Trophoblast cell (in vitro differentiated cells and primary cell): ENCODE measurements around the gene HEATR1.

Experiments used
- DNase-seq, 2 donors: peaks; one replicate each; pipeline ENCODE4 v3.0.0-alpha.2; 2016
- H2AFZ ChIP-seq: 2 replicates; pipeline ENCODE4 v1.6.1; 2013; ENCODE audit warnings: low read length, moderate library complexity, mild to moderate bottlenecking; ENCODE audit not compliant: insufficient read depth, poor library complexity
- H2AK5ac ChIP-seq: 2 replicates; pipeline ENCODE4 v1.6.1; 2013; ENCODE audit warnings: mild to moderate bottlenecking, low read length
- H2BK120ac ChIP-seq: 2 replicates; pipeline ENCODE4 v1.6.1; 2013; ENCODE audit warnings: low read length, mild to moderate bottlenecking, moderate library complexity; ENCODE audit not compliant: insufficient read depth, poor library complexity
- H2BK12ac ChIP-seq: 2 replicates; pipeline ENCODE4 v1.6.1; 2013; ENCODE audit warnings: mild to moderate bottlenecking, low read length, moderate library complexity
- H2BK5ac ChIP-seq: 2 replicates; pipeline ENCODE4 v1.6.1; 2013; ENCODE audit warnings: low read length, low read depth, moderate library complexity, mild to moderate bottlenecking; ENCODE audit not compliant: poor library complexity
- H3K14ac ChIP-seq: 2 replicates; pipeline ENCODE4 v1.6.1; 2013; ENCODE audit warnings: mild to moderate bottlenecking, low read length
- H3K18ac ChIP-seq: 2 replicates; pipeline ENCODE4 v1.6.1; 2013; ENCODE audit warnings: mild to moderate bottlenecking, low read length
- H3K23ac ChIP-seq: 2 replicates; pipeline ENCODE4 v1.6.1; 2013; ENCODE audit warnings: low read length
- H3K27ac ChIP-seq: 2 replicates; pipeline ENCODE4 v1.5.1; 2013; ENCODE audit warnings: low read depth, mild to moderate bottlenecking, inconsistent platforms, low read length, moderate library complexity
- H3K27me3 ChIP-seq: 2 replicates; pipeline ENCODE4 v1.6.1; 2013; ENCODE audit warnings: inconsistent platforms, mild to moderate bottlenecking, low read length, moderate library complexity; ENCODE audit not compliant: insufficient read depth
- H3K36me3 ChIP-seq, 2 experiments: 1 replicate in 1 of 2; 2 replicates in 1 of 2; pipeline ENCODE4 v1.6.1; 2013; ENCODE audit warnings: low read length in 2 of 2, mild to moderate bottlenecking in 2 of 2, moderate library complexity in 1 of 2; ENCODE audit not compliant: insufficient read depth in 2 of 2, control insufficient read depth in 1 of 2
- H3K4ac ChIP-seq: 2 replicates; pipeline ENCODE4 v1.6.1; 2013; ENCODE audit warnings: low read depth, mild to moderate bottlenecking, low read length, moderate library complexity
- H3K4me1 ChIP-seq, 2 experiments: 1 replicate in 1 of 2; 2 replicates in 1 of 2; pipeline ENCODE4 v1.6.1; 2013; ENCODE audit warnings: low read length in 2 of 2, mild to moderate bottlenecking in 2 of 2, moderate library complexity in 1 of 2; ENCODE audit not compliant: insufficient read depth in 2 of 2, control insufficient read depth in 1 of 2
- H3K4me2 ChIP-seq: 2 replicates; pipeline ENCODE4 v1.6.1; 2013; ENCODE audit warnings: inconsistent platforms, mild to moderate bottlenecking, low read length, moderate library complexity
- H3K4me3 ChIP-seq: 2 replicates; pipeline ENCODE4 v1.5.1; 2013; ENCODE audit warnings: mild to moderate bottlenecking, low read depth, low read length, inconsistent platforms
- H3K79me1 ChIP-seq: one replicate; pipeline ENCODE4 v1.6.1; 2013; ENCODE audit warnings: low read length
- H3K79me2 ChIP-seq: 2 replicates; pipeline ENCODE4 v1.6.1; 2013; ENCODE audit warnings: low read length, mild to moderate bottlenecking; ENCODE audit not compliant: control insufficient read depth, insufficient read depth, poor library complexity
- H3K9ac ChIP-seq: 2 replicates; pipeline ENCODE4 v1.6.1; 2013; ENCODE audit warnings: mild to moderate bottlenecking, low read length
- H3K9me3 ChIP-seq: 2 replicates; pipeline ENCODE4 v1.6.1; 2013; ENCODE audit warnings: low read depth, mild to moderate bottlenecking, control low read depth, inconsistent platforms, low read length; ENCODE audit not compliant: insufficient read depth
- H4K12ac ChIP-seq: 2 replicates; pipeline ENCODE4 v1.6.1; 2013; ENCODE audit warnings: low read depth, mild to moderate bottlenecking, low read length, moderate library complexity
- H4K8ac ChIP-seq: 2 replicates; pipeline ENCODE4 v1.6.1; 2013; ENCODE audit warnings: low read depth, mild to moderate bottlenecking, low read length, moderate library complexity
- H4K91ac ChIP-seq: one replicate; pipeline ENCODE4 v1.6.1; 2013; ENCODE audit warnings: low read depth, mild to moderate bottlenecking, low read length, moderate library complexity
- WGBS: extraction: QIAGEN DNeasy Blood & Tissue Kit; methylation state at CpG from one replicate; pipeline ENCODE4 v1.1.7; 2013; ENCODE audit warnings: missing lambda C conversion rate; ENCODE audit not compliant: insufficient read length, insufficient coverage; ENCODE audit errors: extremely low coverage; 5-methylcytosine and 5-hydroxymethylcytosine counted together

Gene HEATR1

GRCh38 chr1:236522937-236523703 lies 81.2 kb downstream of the HEATR1 start:
- H3K4me1 ChIP-seq, result peaks cover 4 to 9% of the 10 kb centered on the region in 2 experiments
- peak overlapping the region; percentile 47 for H2BK12ac ChIP-seq
- peak overlapping the region; percentile 89 for H3K4me3 ChIP-seq
- H3K14ac ChIP-seq, result peak overlapping the region; percentile 18
- H2BK5ac ChIP-seq, result no peak overlapping the region
- H4K8ac ChIP-seq, result peak overlapping the region; percentile 63
- peak overlapping the region; percentile 31 for H4K12ac ChIP-seq
- H3K79me2 ChIP-seq, result peaks cover 4% of the 10 kb centered on the region
- H3K79me1 ChIP-seq, result peaks cover 6% of the 10 kb centered on the region
- peak overlapping the region; percentile 98 for H3K4me2 ChIP-seq
- peak in 1 of 2 donors; percentile 21 for DNase-seq
- peak overlapping the region; percentile 14 for H3K9ac ChIP-seq
- peak overlapping the region; percentile 6 for H2BK120ac ChIP-seq
- no peak overlapping the region for H3K18ac ChIP-seq
- peak overlapping the region; percentile 51 for H2AFZ ChIP-seq
- no peak overlapping the region for H3K23ac ChIP-seq
- no peaks in the 10 kb centered on the region for H3K36me3 ChIP-seq
- no peaks in the 10 kb centered on the region for H3K9me3 ChIP-seq
- H3K4ac ChIP-seq, result no peak overlapping the region
- no peaks in the 10 kb centered on the region for H3K27me3 ChIP-seq
- no CpG with 5 or more reads among the region's 26 CpGs for WGBS
- no peak overlapping the region for H3K27ac ChIP-seq
- H2AK5ac ChIP-seq, result no peak overlapping the region
- H4K91ac ChIP-seq, result peak overlapping the region; percentile 65

- no CpG with 5 or more reads among the region's 4 CpGs for WGBS
Observed at GRCh38 chr1:236520445-236521005, 83.8 kb downstream of the HEATR1 start.

GRCh38 chr1:236518322-236518721 lies 86.0 kb downstream of the HEATR1 start:
- H2BK12ac ChIP-seq, result no peak overlapping the region
- no peak overlapping the region for H3K23ac ChIP-seq
- no peak overlapping the region for H3K9ac ChIP-seq
- peak in 1 of 2 donors; percentile 54 for DNase-seq
- no peak overlapping the region for H2AK5ac ChIP-seq
- no peak overlapping the region for H3K4me3 ChIP-seq
- H3K4ac ChIP-seq, result no peak overlapping the region
- H4K91ac ChIP-seq, result no peak overlapping the region
- H3K9me3 ChIP-seq, result no peaks in the 10 kb centered on the region
- no peak overlapping the region for H4K12ac ChIP-seq
- H3K14ac ChIP-seq, result no peak overlapping the region
- H3K4me2 ChIP-seq, result no peak overlapping the region
- H3K27me3 ChIP-seq, result no peaks in the 10 kb centered on the region
- H3K79me1 ChIP-seq, result no peaks in the 10 kb centered on the region
- peaks cover 3 to 7% of the 10 kb centered on the region in 2 experiments for H3K4me1 ChIP-seq
- WGBS, result no CpG with 5 or more reads among the region's 5 CpGs
- H3K27ac ChIP-seq, result no peak overlapping the region
- no peaks in the 10 kb centered on the region for H3K36me3 ChIP-seq
- H3K79me2 ChIP-seq, result no peaks in the 10 kb centered on the region
- no peak overlapping the region for H2BK5ac ChIP-seq
- H2BK120ac ChIP-seq, result no peak overlapping the region
- H4K8ac ChIP-seq, result no peak overlapping the region
- H2AFZ ChIP-seq, result no peak overlapping the region
- no peak overlapping the region for H3K18ac ChIP-seq

More at GRCh38 chr1:236520445-236521005, 83.8 kb downstream of the HEATR1 start:
- peaks cover 6% of the 10 kb centered on the region for H3K79me1 ChIP-seq
- H3K9ac ChIP-seq, result no peak overlapping the region
- H3K14ac ChIP-seq, result no peak overlapping the region
- H3K4me2 ChIP-seq, result no peak overlapping the region
- no peak overlapping the region for H2BK5ac ChIP-seq
- H4K91ac ChIP-seq, result no peak overlapping the region
- H3K9me3 ChIP-seq, result no peaks in the 10 kb centered on the region
- H3K18ac ChIP-seq, result no peak overlapping the region
- no peak overlapping the region for H4K8ac ChIP-seq
- peaks cover 4% of the 10 kb centered on the region for H3K79me2 ChIP-seq
- H2BK12ac ChIP-seq, result no peak overlapping the region
- peak in 1 of 2 donors; percentile 64 for DNase-seq
- H3K27ac ChIP-seq, result no peak overlapping the region
- no peak overlapping the region for H2BK120ac ChIP-seq
- H4K12ac ChIP-seq, result no peak overlapping the region
- no peak overlapping the region for H3K4me3 ChIP-seq
- H3K4me1 ChIP-seq, result peaks cover 4 to 9% of the 10 kb centered on the region in 2 experiments
- H2AK5ac ChIP-seq, result no peak overlapping the region
- H3K36me3 ChIP-seq, result no peaks in the 10 kb centered on the region
- no peak overlapping the region for H2AFZ ChIP-seq
- no peak overlapping the region for H3K4ac ChIP-seq
- H3K27me3 ChIP-seq, result no peaks in the 10 kb centered on the region
- H3K23ac ChIP-seq, result no peak overlapping the region

- no peak overlapping the region for H2AK5ac ChIP-seq
- no peak overlapping the region for H2BK12ac ChIP-seq
- H3K4ac ChIP-seq, result no peak overlapping the region
- H3K4me2 ChIP-seq, result no peak overlapping the region
- no peak overlapping the region for H4K8ac ChIP-seq
- H3K9ac ChIP-seq, result no peak overlapping the region
- H3K27ac ChIP-seq, result no peak overlapping the region
- no peaks in the 10 kb centered on the region for H3K36me3 ChIP-seq
- no peak overlapping the region for H4K91ac ChIP-seq
- no peak overlapping the region for H3K4me3 ChIP-seq
- no peak overlapping the region for H2BK120ac ChIP-seq
- peaks cover 0 to 4% of the 10 kb centered on the region in 2 experiments for H3K4me1 ChIP-seq
- H3K79me2 ChIP-seq, result no peaks in the 10 kb centered on the region
- no peak overlapping the region for H3K18ac ChIP-seq
- no peak overlapping the region for H4K12ac ChIP-seq
- H3K79me1 ChIP-seq, result no peaks in the 10 kb centered on the region
- H3K23ac ChIP-seq, result no peak overlapping the region
- no peak overlapping the region for H2AFZ ChIP-seq
- no CpG with 5 or more reads among the region's 8 CpGs for WGBS
- H3K14ac ChIP-seq, result no peak overlapping the region
- peak in 1 of 2 donors; percentile 35 for DNase-seq
- no peaks in the 10 kb centered on the region for H3K27me3 ChIP-seq
- no peak overlapping the region for H2BK5ac ChIP-seq
- no peaks in the 10 kb centered on the region for H3K9me3 ChIP-seq
Observed at GRCh38 chr1:236516929-236517704, 87.2 kb downstream of the HEATR1 start.
